Parathyroid adenoma (tissue), 2 donors: ENCODE results near the gene ZNF528.

Experiments used
- H2AFZ ChIP-seq: fragments of 300-600 bp; sonication (generic); one replicate; pipeline ENCODE4 v1.7.0; 2017; ENCODE audit warnings: antibody characterized with exemption, mild to moderate bottlenecking
- H3K27ac ChIP-seq: fragments of 300-600 bp; sonication (generic); one replicate; pipeline ENCODE4 v1.7.0; 2017
- H3K27me3 ChIP-seq: fragments of 300-600 bp; sonication (generic); one replicate; pipeline ENCODE4 v1.7.0; 2017; ENCODE audit warnings: low read length; ENCODE audit not compliant: control insufficient read depth, insufficient read depth
- H3K36me3 ChIP-seq: fragments of 300-600 bp; sonication (generic); one replicate; pipeline ENCODE4 v1.7.0; 2017; ENCODE audit warnings: low read length; ENCODE audit not compliant: control insufficient read depth, insufficient read depth
- H3K4me1 ChIP-seq: fragments of 300-600 bp; sonication (generic); one replicate; pipeline ENCODE4 v1.7.0; 2017; ENCODE audit warnings: control low read depth
- H3K4me2 ChIP-seq: fragments of 300-600 bp; sonication (generic); one replicate; pipeline ENCODE4 v1.7.0; 2017; ENCODE audit warnings: low read length
- H3K4me3 ChIP-seq: fragments of 300-600 bp; sonication (generic); one replicate; pipeline ENCODE4 v1.7.0; 2017; ENCODE audit warnings: low read depth, low read length
- H3K79me2 ChIP-seq: fragments of 300-600 bp; sonication (generic); one replicate; pipeline ENCODE4 v1.7.0; 2017; ENCODE audit warnings: control low read depth
- H3K9ac ChIP-seq: fragments of 300-600 bp; sonication (generic); one replicate; pipeline ENCODE4 v1.7.0; 2017; ENCODE audit warnings: mild to moderate bottlenecking
- H3K9me3 ChIP-seq: fragments of 300-600 bp; sonication (generic); one replicate; pipeline ENCODE4 v1.7.0; 2017; ENCODE audit warnings: low read length; ENCODE audit not compliant: control insufficient read depth
- TF ChIP-seq, protein P1 (sequence below): fragments of 300-600 bp; sonication (generic); IDR thresholded peaks from one replicate; pipeline ENCODE4 v1.7.0; 2017; ENCODE audit warnings: antibody characterized with exemption, mild to moderate bottlenecking
- donor health status: primary hyperparathyroidism.

ZNF528 gene

DNA sequence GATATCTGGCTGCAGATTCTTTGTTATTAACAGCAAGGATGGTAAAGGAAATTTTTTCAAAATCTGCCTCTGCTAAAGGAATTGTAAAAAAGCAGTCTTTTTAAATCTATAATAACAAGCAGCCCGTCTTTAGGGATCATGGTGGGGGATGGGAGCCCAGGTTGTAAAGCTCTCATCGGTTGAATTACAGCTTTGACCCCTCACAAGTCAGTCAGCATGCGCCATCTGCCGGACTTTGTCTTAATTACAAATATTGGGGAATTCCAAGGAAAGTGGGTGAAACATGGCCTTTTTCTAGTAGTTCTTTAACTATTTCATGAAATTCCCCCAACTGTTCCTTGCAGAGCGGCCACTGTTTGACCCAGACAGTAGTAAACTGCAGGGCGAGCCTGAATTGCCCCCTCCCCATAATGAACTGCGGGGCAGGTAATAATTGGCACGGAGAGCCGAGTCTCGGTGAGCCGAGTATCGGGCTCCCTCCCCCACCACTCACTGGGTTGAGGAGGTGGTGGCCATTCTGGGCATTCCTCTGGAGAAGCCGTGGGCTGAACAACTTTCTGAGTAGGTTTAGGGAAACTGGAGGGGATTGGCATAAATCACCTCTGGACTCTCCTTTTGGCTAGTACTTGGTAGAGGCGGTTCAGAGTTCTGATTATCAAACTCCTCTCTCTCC lies 67.3 kb downstream of the ZNF528 start:
- H2AFZ ChIP-seq: no peak overlapping the region
- no peak overlapping the region for H3K4me3 ChIP-seq
- H3K27me3 ChIP-seq: no peaks in the 10 kb centered on the region
- H3K9ac ChIP-seq: no peak overlapping the region
- H3K4me1 ChIP-seq: no peaks in the 10 kb centered on the region
- no peak overlapping the region for H3K4me2 ChIP-seq
- peaks cover 6% of the 10 kb centered on the region for H3K36me3 ChIP-seq
- H3K9me3 ChIP-seq: no peaks in the 10 kb centered on the region
- TF ChIP-seq, protein P1, sequence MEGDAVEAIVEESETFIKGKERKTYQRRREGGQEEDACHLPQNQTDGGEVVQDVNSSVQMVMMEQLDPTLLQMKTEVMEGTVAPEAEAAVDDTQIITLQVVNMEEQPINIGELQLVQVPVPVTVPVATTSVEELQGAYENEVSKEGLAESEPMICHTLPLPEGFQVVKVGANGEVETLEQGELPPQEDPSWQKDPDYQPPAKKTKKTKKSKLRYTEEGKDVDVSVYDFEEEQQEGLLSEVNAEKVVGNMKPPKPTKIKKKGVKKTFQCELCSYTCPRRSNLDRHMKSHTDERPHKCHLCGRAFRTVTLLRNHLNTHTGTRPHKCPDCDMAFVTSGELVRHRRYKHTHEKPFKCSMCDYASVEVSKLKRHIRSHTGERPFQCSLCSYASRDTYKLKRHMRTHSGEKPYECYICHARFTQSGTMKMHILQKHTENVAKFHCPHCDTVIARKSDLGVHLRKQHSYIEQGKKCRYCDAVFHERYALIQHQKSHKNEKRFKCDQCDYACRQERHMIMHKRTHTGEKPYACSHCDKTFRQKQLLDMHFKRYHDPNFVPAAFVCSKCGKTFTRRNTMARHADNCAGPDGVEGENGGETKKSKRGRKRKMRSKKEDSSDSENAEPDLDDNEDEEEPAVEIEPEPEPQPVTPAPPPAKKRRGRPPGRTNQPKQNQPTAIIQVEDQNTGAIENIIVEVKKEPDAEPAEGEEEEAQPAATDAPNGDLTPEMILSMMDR: no peak
- no peak overlapping the region for H3K27ac ChIP-seq
- H3K79me2 ChIP-seq: no peaks in the 10 kb centered on the region
